DND-41 (cell line): ENCODE results near the gene CCDC69.

Source experiments
- ATAC-seq: fragments of 200-7000 bp; cut with Tn5 transposase; 3 replicates; pipeline ENCODE4 v1.9.1; 2021; ENCODE audit warnings: low read depth; ENCODE audit not compliant: insufficient read depth
- DNase-seq: peaks from one replicate; pipeline ENCODE4 v3.0.0-alpha.2; 2020
- H2AFZ ChIP-seq: 2 replicates; pipeline ENCODE4 v1.6.0; 2012; ENCODE audit warnings: low read depth, low read length
- H3K27ac ChIP-seq: 2 replicates; pipeline ENCODE4 v1.5.1; 2012; ENCODE audit warnings: low read length, inconsistent platforms
- H3K27me3 ChIP-seq: fragments of 200-600 bp; sonication (generic); 2 replicates; pipeline ENCODE4 v1.6.0; 2012; ENCODE audit warnings: low read length, mild to moderate bottlenecking, inconsistent platforms; ENCODE audit not compliant: insufficient read depth, poor library complexity
- H3K36me3 ChIP-seq: 2 replicates; pipeline ENCODE4 v1.5.1; 2012; ENCODE audit warnings: low read length, inconsistent platforms; ENCODE audit not compliant: insufficient read depth
- H3K4me1 ChIP-seq: 2 replicates; pipeline ENCODE4 v1.5.1; 2012; ENCODE audit warnings: mild to moderate bottlenecking, low read length; ENCODE audit not compliant: insufficient read depth
- H3K4me2 ChIP-seq: 2 replicates; pipeline ENCODE4 v1.6.0; 2012; ENCODE audit warnings: mild to moderate bottlenecking, moderate library complexity, low read length, inconsistent platforms; ENCODE audit not compliant: insufficient read depth
- H3K4me3 ChIP-seq, 2 experiments: fragments of 200-600 bp in 1 of 2; shearing (Covaris generic) in 1 of 2; 2 replicates each; pipeline ENCODE4 v1.5.1; 2012 to 2016; ENCODE audit warnings: inconsistent platforms in 2 of 2, low read length in 2 of 2, mild to moderate bottlenecking in 2 of 2, low read depth in 1 of 2, moderate library complexity in 1 of 2
- H3K79me2 ChIP-seq: 2 replicates; pipeline ENCODE4 v1.6.0; 2012; ENCODE audit warnings: low read length, inconsistent platforms; ENCODE audit not compliant: insufficient read depth
- H3K9ac ChIP-seq: 2 replicates; pipeline ENCODE4 v1.6.0; 2012; ENCODE audit warnings: low read depth, mild to moderate bottlenecking, inconsistent platforms, low read length, moderate library complexity
- H3K9me3 ChIP-seq: 2 replicates; pipeline ENCODE4 v1.5.1; 2012; ENCODE audit warnings: low read length, moderate library complexity, mild to moderate bottlenecking, inconsistent platforms; ENCODE audit not compliant: insufficient read depth, severe bottlenecking
- H4K20me1 ChIP-seq: 2 replicates; pipeline ENCODE4 v1.6.0; 2012; ENCODE audit warnings: low read length; ENCODE audit not compliant: insufficient read depth
- EZH2 ChIP-seq: IDR thresholded peaks from 3 replicates; pipeline ENCODE4 v1.6.1; 2012; ENCODE audit warnings: borderline replicate concordance, low read depth, mild to moderate bottlenecking, moderate library complexity, low read length, inconsistent platforms; ENCODE audit not compliant: severe bottlenecking
- TF ChIP-seq, protein P1 (sequence below): IDR thresholded peaks from 2 replicates; pipeline ENCODE4 v1.5.1; 2012; ENCODE audit warnings: borderline replicate concordance, low read length, moderate library complexity, mild to moderate bottlenecking; ENCODE audit not compliant: poor library complexity, severe bottlenecking; ENCODE audit errors: extremely low read depth

CCDC69 gene

DNA sequence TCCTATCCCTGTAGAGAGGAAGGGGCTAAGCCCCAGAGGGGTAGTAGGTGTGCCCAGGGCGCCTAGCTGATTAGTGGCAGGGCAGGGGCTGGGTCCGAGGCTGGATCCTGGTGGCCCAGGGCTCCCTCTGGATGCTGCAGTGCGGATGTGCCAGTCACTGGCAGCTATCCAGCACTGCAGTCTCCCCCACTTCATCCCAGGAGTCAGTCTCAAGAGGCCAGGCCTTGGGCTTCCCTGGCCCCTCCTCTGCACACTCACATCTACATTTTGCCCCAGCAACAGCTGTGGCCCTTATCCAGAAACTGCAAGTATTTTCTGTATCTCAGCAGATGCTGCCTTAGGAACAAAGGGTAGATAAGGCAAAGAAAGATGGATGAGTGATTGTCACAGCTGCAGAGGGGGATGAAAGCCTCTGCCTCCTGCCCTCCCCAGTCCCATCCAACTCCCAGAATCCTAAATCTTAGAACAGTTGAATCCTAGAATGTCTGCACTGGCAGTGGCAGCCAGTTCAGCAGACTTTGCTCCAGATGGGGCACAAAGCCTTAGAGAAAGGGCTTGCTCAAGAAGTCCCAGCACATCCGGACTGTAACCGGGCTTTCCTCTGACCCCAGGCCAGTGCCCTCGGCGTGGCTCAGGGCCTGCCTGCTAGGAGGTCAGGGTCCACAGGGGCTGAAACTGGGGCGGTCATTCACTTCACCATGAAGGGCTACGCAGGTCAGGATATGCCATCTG, 68.0 kb downstream of the CCDC69 start:
- H3K36me3 ChIP-seq: peaks cover 5% of the 10 kb centered on the region; the same call in 1 of the 2 replicates
- ATAC-seq (peak; percentile 54), DNase-seq (peak; percentile 62)
- no peaks in the 10 kb centered on the region for H3K9me3 ChIP-seq
- no peaks in the 10 kb centered on the region for H3K27me3 ChIP-seq
- H3K4me3 ChIP-seq: peak overlapping the region in 1 of 2 experiments; percentile 85; a peak in 3 of 4 replicates
- no peak for TF ChIP-seq EZH2
- TF ChIP-seq, protein P1, sequence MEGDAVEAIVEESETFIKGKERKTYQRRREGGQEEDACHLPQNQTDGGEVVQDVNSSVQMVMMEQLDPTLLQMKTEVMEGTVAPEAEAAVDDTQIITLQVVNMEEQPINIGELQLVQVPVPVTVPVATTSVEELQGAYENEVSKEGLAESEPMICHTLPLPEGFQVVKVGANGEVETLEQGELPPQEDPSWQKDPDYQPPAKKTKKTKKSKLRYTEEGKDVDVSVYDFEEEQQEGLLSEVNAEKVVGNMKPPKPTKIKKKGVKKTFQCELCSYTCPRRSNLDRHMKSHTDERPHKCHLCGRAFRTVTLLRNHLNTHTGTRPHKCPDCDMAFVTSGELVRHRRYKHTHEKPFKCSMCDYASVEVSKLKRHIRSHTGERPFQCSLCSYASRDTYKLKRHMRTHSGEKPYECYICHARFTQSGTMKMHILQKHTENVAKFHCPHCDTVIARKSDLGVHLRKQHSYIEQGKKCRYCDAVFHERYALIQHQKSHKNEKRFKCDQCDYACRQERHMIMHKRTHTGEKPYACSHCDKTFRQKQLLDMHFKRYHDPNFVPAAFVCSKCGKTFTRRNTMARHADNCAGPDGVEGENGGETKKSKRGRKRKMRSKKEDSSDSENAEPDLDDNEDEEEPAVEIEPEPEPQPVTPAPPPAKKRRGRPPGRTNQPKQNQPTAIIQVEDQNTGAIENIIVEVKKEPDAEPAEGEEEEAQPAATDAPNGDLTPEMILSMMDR: peak; percentile 2
- H3K79me2 ChIP-seq: peaks cover 77% of the 10 kb centered on the region
- peaks cover 11% of the 10 kb centered on the region for H4K20me1 ChIP-seq
- peak overlapping the region; percentile 88 for H3K4me2 ChIP-seq
- H3K27ac ChIP-seq: peak overlapping the region; percentile 87
- peaks cover 75% of the 10 kb centered on the region for H3K4me1 ChIP-seq
- no peak overlapping the region for H2AFZ ChIP-seq
- peak overlapping the region; percentile 87 for H3K9ac ChIP-seq

DNA sequence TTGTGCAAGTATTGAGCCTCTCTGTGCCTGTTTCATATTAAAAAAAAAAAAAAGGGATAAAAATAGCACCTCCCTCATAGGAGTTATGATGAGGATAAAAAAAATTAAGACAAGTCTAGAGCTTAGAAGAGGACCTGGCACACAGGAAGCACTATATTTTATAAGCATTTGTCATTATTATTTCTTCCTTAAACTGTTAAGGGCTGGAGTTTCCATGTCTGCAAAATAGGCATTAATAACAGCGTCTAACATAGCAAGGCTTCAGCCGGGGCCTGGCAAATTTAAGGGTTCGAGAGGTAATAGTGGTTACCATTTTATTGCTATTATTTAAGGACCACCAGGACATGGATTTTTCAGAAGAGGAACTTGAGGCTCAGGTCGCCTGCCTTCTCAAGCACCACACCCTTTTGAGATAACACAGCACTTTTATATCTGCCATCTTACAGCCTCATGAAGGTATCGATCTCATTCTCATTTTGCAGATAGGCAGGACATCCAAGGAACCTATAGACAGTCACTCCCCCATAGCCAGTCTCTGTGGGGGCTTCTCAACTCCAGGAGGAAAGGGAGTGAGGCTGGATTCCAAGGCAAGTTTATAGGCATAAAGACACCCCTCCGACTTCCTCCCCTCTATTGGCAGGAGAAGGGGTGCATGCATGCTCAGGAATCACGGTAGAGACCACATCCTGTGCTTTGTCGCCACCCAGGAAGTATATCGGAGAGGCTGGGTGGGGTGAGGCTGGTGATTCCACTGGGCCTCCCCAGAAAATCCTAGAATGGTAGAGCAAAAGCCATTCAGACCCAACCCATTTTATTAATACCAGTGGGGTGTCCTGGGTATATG, 68.7 kb downstream of the CCDC69 start:
- H3K36me3 ChIP-seq: peaks cover 5% of the 10 kb centered on the region; the same call in 1 of the 2 replicates
- H3K9me3 ChIP-seq: no peaks in the 10 kb centered on the region
- ATAC-seq (peak; percentile 64), DNase-seq (peak; percentile 80)
- H2AFZ ChIP-seq: no peak overlapping the region
- H3K4me3 ChIP-seq: peak overlapping the region in 1 of 2 experiments; percentile 85; a peak in 3 of 4 replicates
- TF ChIP-seq, protein P1: peak; percentile 10
- no peak for TF ChIP-seq EZH2
- peaks cover 79% of the 10 kb centered on the region for H3K79me2 ChIP-seq
- no peaks in the 10 kb centered on the region for H3K27me3 ChIP-seq
- H3K4me2 ChIP-seq: peak overlapping the region; percentile 88
- H3K9ac ChIP-seq: peak overlapping the region; percentile 87
- H3K27ac ChIP-seq: peak overlapping the region; percentile 87
- H3K4me1 ChIP-seq: peaks cover 83% of the 10 kb centered on the region
- H4K20me1 ChIP-seq: peaks cover 19% of the 10 kb centered on the region

DNA sequence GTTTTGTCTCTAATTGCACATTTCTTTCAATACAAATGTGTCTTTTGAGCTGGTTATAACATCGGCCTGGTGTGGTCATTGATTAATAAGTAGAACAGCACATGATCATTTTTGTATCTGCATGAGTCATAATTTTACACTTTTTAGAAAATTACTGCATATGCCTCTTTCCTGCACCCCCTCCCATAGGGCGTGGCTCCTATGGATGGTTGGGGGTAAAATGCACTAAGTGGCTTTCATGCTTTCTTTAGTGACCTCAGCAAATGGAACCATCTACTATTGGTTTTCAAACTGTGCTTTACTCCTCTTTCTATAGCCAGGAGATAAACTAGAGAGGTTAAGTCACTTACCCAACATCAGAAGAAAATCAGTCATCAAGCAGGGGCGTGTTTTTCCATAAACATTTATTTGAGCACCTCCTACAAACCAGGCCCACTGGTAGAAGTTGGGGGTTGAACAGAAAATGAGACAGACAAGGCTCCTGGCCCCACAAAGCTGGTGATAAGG, 70.1 kb downstream of the CCDC69 start:
- H3K9me3 ChIP-seq: no peaks in the 10 kb centered on the region
- no peak for ATAC-seq
- no peak overlapping the region for H3K4me3 ChIP-seq
- peaks cover 93% of the 10 kb centered on the region for H3K4me1 ChIP-seq
- no peak overlapping the region for H2AFZ ChIP-seq
- H3K27me3 ChIP-seq: no peaks in the 10 kb centered on the region
- 0 out of 2 replicates have a peak overlapping the region, but pooled peaks have one; percentile 6 for H3K4me2 ChIP-seq
- no peak for TF ChIP-seq EZH2
- TF ChIP-seq, protein P1: no peak
- no peak overlapping the region for H3K9ac ChIP-seq
- no peak overlapping the region for H3K27ac ChIP-seq
- H4K20me1 ChIP-seq: peaks cover 21% of the 10 kb centered on the region
- peaks cover 5% of the 10 kb centered on the region; the same call in 1 of the 2 replicates for H3K36me3 ChIP-seq
- peaks cover 93% of the 10 kb centered on the region for H3K79me2 ChIP-seq
- no peak for DNase-seq
